GM23248 (cell line): ENCODE results near the gene ANKMY2. TPM values are rescaled to one million over a fixed set of nuclear protein-coding genes. Genes with fewer than 3 reads are reported as not detected.
A peak's percentile ranks its signal among the peaks of the same experiment; 100 is the strongest.

Experiments used
- DNase-seq: peaks from one replicate; pipeline ENCODE4 v3.0.0-alpha.2; 2015
- H2AFZ ChIP-seq: fragments of 200-600 bp; sonication (generic); 2 replicates; pipeline ENCODE4 v1.6.1; 2016; ENCODE audit warnings: antibody characterized with exemption
- H3F3A ChIP-seq: fragments of 200-600 bp; sonication (generic); 2 replicates; pipeline ENCODE4 v1.6.1; 2016; ENCODE audit warnings: mild to moderate bottlenecking, antibody characterized with exemption, mixed run types; ENCODE audit not compliant: insufficient read depth
- H3K27ac ChIP-seq: fragments of 200-600 bp; sonication (generic); 2 replicates; pipeline ENCODE4 v1.5.1; 2016; ENCODE audit warnings: mild to moderate bottlenecking
- H3K27me3 ChIP-seq: fragments of 200-600 bp; sonication (generic); replicated peaks from 2 replicates; pipeline ENCODE4 v1.6.1; 2016; ENCODE audit warnings: mild to moderate bottlenecking; ENCODE audit not compliant: insufficient read depth
- H3K36me3 ChIP-seq: fragments of 200-600 bp; sonication (generic); 2 replicates; pipeline ENCODE4 v1.6.1; 2016; ENCODE audit warnings: low read depth, mild to moderate bottlenecking
- H3K4me1 ChIP-seq: fragments of 200-600 bp; sonication (generic); 2 replicates; pipeline ENCODE4 v1.6.1; 2016; ENCODE audit warnings: mild to moderate bottlenecking; ENCODE audit not compliant: insufficient read depth
- H3K4me2 ChIP-seq: fragments of 200-600 bp; sonication (generic); one replicate; pipeline ENCODE4 v1.6.1; 2016; ENCODE audit warnings: mild to moderate bottlenecking; ENCODE audit not compliant: unreplicated experiment
- H3K4me3 ChIP-seq: fragments of 200-600 bp; sonication (generic); 2 replicates; pipeline ENCODE4 v1.5.1; 2016; ENCODE audit warnings: mild to moderate bottlenecking
- H3K79me2 ChIP-seq: fragments of 200-600 bp; sonication (generic); 2 replicates; pipeline ENCODE4 v1.6.1; 2016; ENCODE audit warnings: mild to moderate bottlenecking; ENCODE audit not compliant: insufficient read depth
- H3K9ac ChIP-seq: fragments of 200-600 bp; sonication (generic); 2 replicates; pipeline ENCODE4 v1.6.1; 2016; ENCODE audit warnings: mild to moderate bottlenecking
- H3K9me2 ChIP-seq: fragments of 200-600 bp; sonication (generic); 2 replicates; pipeline ENCODE4 v1.6.1; 2016; ENCODE audit warnings: mixed run types, mild to moderate bottlenecking, moderate library complexity; ENCODE audit not compliant: insufficient read depth
- H3K9me3 ChIP-seq: fragments of 200-600 bp; sonication (generic); one replicate; pipeline ENCODE4 v1.6.1; 2017; ENCODE audit warnings: low read depth
- H4K20me1 ChIP-seq: fragments of 200-600 bp; sonication (generic); 2 replicates; pipeline ENCODE4 v1.6.0; 2016; ENCODE audit not compliant: insufficient read depth
- EZH2 ChIP-seq: fragments of 200-600 bp; sonication (generic); IDR thresholded peaks from 2 replicates; pipeline ENCODE4 v1.6.1; 2018; ENCODE audit warnings: antibody characterized with exemption, mild to moderate bottlenecking; ENCODE audit not compliant: insufficient read depth, poor library complexity, severe bottlenecking
- EZH2phosphoT487 ChIP-seq: fragments of 200-600 bp; sonication (generic); IDR thresholded peaks from 2 replicates; pipeline ENCODE4 v1.6.1; 2018; ENCODE audit warnings: antibody characterized with exemption, moderate library complexity, mild to moderate bottlenecking, low read depth; ENCODE audit not compliant: insufficient read depth
- WGBS, 2 experiments: methylation state at CpG; one replicate each; pipeline ENCODE4 v1.1.6; 2015 to 2017; ENCODE audit warnings: low lambda C conversion rate in 2 of 2, low coverage in 1 of 2; ENCODE audit errors: missing lambda C conversion rate in 2 of 2; 5-methylcytosine and 5-hydroxymethylcytosine counted together
- in situ Hi-C: fragments of 300-500 bp; cut with MboI; formaldehyde crosslinking; loops from 2 replicates; pipeline ENCODE4 v1.15.0; 2020
- polyA plus RNA-seq: library from polyadenylated mRNA; unstranded; fragments of >200 nt; fragmentation: Nextera tagmentation; extraction: Ambion mirVana; gene quantifications from 2 replicates; pipeline ENCODE4 v1.2.1, GENCODE V29; 2016
- total RNA-seq: library from RNA; depleted of rRNA; stranded (reverse); fragments of >200 nt; shearing (Covaris generic); gene quantifications from 2 replicates; pipeline ENCODE4 v1.2.3, GENCODE V29; 2014; rRNA removed

The ANKMY2 gene
- total RNA-seq = 23.0 and 23.1 TPM in 2 replicates
- polyA plus RNA-seq = 19.3 and 22.1 TPM in 2 replicates

DNA sequence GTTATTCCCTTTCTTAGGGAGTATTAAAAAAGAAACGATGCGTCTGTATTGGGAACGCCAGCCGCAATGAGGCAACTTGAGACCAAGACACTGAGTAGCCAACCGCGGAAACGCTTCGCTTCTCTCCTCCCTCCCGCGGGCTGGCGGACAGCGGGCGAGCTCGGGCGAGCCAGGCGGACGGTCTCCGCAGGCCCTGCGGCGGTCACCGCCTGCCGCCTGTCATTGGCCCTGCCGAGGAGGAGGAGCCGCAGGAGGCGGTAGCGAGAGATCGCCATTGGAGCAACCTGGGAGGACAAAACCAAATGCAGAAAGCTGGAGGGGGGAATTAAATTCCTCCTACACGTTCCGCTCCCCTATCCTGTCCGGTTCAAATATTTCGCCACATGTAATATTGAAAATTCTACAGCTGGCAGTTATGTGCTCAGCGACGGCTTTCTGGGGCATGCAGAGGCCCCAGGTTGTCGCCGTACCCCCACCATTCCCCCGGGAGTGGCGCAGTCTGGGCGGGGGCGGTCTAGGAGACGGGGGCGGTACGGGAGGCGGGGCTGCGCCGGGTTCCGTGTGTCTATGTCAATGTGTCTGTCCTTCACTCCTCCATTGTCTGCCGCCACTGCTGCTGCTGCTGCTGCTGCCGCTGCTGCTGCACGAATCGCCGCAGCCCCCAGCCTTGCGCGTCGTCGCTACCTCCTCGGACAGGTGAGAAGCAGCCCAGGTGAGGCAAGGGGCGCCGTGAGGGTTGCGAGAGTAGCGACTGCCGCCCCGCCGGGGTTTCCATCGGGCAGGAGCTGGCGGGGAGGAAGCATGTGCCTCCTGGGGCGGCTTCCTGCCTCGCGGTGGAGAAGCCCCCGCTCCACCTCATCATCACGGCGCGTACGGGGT lies at the start of gene ANKMY2, which contains the start of gene BZW2:
ANKMY2 (minus strand) TSS at position 162 of the 879 bp plus-strand sequence. CDS start 181 bp downstream, outside the sequence.
BZW2 (plus strand) TSS at position 589 of the 879 bp plus-strand sequence. CDS start 19,263 bp downstream, outside the sequence.
- Histone ChIP-seq H3F3A (peaks cover 12% of the 10 kb centered on the region), H3K4me2 (peak within 1 kb of the TSS; percentile 95), H3K4me3 (peak within 1 kb of the TSS; percentile 96), H4K20me1 (no peaks in the 10 kb centered on the region), H3K9me3 (no peaks in the 10 kb centered on the region), H3K9ac (peak within 1 kb of the TSS; percentile 90), H3K79me2 (peaks cover 85% of the 10 kb centered on the region), H3K27me3 (no peaks in the 10 kb centered on the region), H3K9me2 (no peaks in the 10 kb centered on the region), H3K4me1 (peaks cover 30% of the 10 kb centered on the region), H2AFZ (peak within 1 kb of the TSS; percentile 95), H3K36me3 (no peaks in the 10 kb centered on the region), H3K27ac (peak within 1 kb of the TSS; percentile 89)
- TF ChIP-seq EZH2 (no peak), EZH2phosphoT487 (no peak)
- in situ Hi-C loops = no loop called here
- 1 to 2% methylated on average over 51 to 64 of the region's 73 CpGs for WGBS, 2 experiments
- DNase-seq = peak; percentile 99

DNA sequence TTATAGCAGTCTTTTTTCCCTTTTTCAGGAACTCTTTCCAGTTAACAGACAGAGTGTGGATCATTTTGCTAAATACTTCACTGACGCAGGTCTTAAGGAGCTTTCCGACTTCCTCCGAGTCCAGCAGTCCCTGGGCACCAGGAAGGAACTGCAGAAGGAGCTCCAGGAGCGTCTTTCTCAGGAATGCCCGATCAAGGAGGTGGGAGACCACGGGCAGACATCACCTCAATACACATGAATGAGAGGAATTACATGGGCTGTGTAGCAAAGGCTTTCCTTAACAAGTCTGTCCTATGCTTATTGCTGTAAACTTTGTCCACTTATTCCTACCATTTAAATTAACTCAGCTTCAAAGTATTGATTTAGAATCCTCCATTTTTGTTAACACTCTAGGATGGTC lies 49.3 kb upstream of the ANKMY2 start:
- WGBS, 2 experiments = 93 to 94% methylated on average over 6 of the region's 6 CpGs
- no peak overlapping the region for H3K4me2 ChIP-seq
- peaks cover 18% of the 10 kb centered on the region for H3K4me1 ChIP-seq
- in situ Hi-C loops = loop anchor here (5.0 kb wide), 1 partner anchor 222 kb away; no protein-coding TSS in a partner anchor
- TF ChIP-seq EZH2phosphoT487 = no peak
- TF ChIP-seq EZH2 = no peak
- no peaks in the 10 kb centered on the region for H3K9me3 ChIP-seq
- no peak overlapping the region for H3K4me3 ChIP-seq
- peaks cover 4% of the 10 kb centered on the region; the same call in 1 of the 2 replicates for H3F3A ChIP-seq
- no peaks in the 10 kb centered on the region for H4K20me1 ChIP-seq
- peaks cover 18% of the 10 kb centered on the region for H3K36me3 ChIP-seq
- no peaks in the 10 kb centered on the region for H3K27me3 ChIP-seq
- DNase-seq = no peak
- H3K79me2 ChIP-seq = no peaks in the 10 kb centered on the region
- no peak overlapping the region for H2AFZ ChIP-seq
- H3K9ac ChIP-seq = no peak overlapping the region
- no peak overlapping the region for H3K27ac ChIP-seq
- H3K9me2 ChIP-seq = no peaks in the 10 kb centered on the region

GRCh38 chr7:16693601-16694318 lies 48.2 kb upstream of the ANKMY2 start:
- peaks cover 18% of the 10 kb centered on the region for H3K4me1 ChIP-seq
- TF ChIP-seq EZH2 = no peak
- TF ChIP-seq EZH2phosphoT487 = no peak
- no peaks in the 10 kb centered on the region for H3K27me3 ChIP-seq
- H3K9me3 ChIP-seq = no peaks in the 10 kb centered on the region
- no peaks in the 10 kb centered on the region for H3K9me2 ChIP-seq
- no peak overlapping the region for H2AFZ ChIP-seq
- DNase-seq = peak; percentile 23
- H3K36me3 ChIP-seq = peaks cover 21% of the 10 kb centered on the region
- no peak overlapping the region for H3K4me3 ChIP-seq
- no peak overlapping the region for H3K27ac ChIP-seq
- H3K79me2 ChIP-seq = no peaks in the 10 kb centered on the region
- H3F3A ChIP-seq = peaks cover 4% of the 10 kb centered on the region; the same call in 1 of the 2 replicates
- no peak overlapping the region for H3K4me2 ChIP-seq
- in situ Hi-C loops = no loop called here
- 100% methylated on average over 2 of the region's 2 CpGs for WGBS, 2 experiments
- H4K20me1 ChIP-seq = no peaks in the 10 kb centered on the region
- no peak overlapping the region for H3K9ac ChIP-seq

GRCh38 chr7:16691241-16691640 lies 45.7 kb upstream of the ANKMY2 start:
- no peaks in the 10 kb centered on the region for H3K9me2 ChIP-seq

More at GRCh38 chr7:16691241-16691640, 45.7 kb upstream of the ANKMY2 start:
- Histone ChIP-seq H3K9me3 (no peaks in the 10 kb centered on the region), H2AFZ (no peak overlapping the region), H3K36me3 (peaks cover 28% of the 10 kb centered on the region), H3K27ac (no peak overlapping the region), H3K4me1 (peaks cover 6% of the 10 kb centered on the region; the same call in 1 of the 2 replicates), H3F3A (no peaks in the 10 kb centered on the region), H3K27me3 (no peaks in the 10 kb centered on the region), H3K4me2 (no peak overlapping the region), H4K20me1 (no peaks in the 10 kb centered on the region), H3K4me3 (no peak overlapping the region), H3K79me2 (no peaks in the 10 kb centered on the region), H3K9ac (no peak overlapping the region)
- in situ Hi-C loops = no loop called here
- no peak for DNase-seq
- 89 to 90% methylated on average over 4 of the region's 4 CpGs for WGBS, 2 experiments
- TF ChIP-seq EZH2 (no peak), EZH2phosphoT487 (no peak)
